Gastroesophageal sphincter (tissue), 3 donors: ENCODE data around the gene SLC39A8.

ENCODE experiments used
- POLR2AphosphoS5 ChIP-seq: sonication (generic); formaldehyde crosslinking; IDR thresholded peaks from one replicate; pipeline ENCODE4 v1.6.1; 2017; ENCODE audit warnings: antibody characterized with exemption
- TF ChIP-seq, protein P1 (sequence below), 4 experiments: fragments of 200-600 bp in 2 of 4; fragments of 450-650 bp in 2 of 4; sonication (generic) in 1 of 4; IDR thresholded peaks; one replicate each; pipeline ENCODE4 v1.5.1; 2017 to 2019; ENCODE audit warnings: antibody characterized with exemption in 4 of 4, mild to moderate bottlenecking in 2 of 4, moderate library complexity in 2 of 4

DNA sequence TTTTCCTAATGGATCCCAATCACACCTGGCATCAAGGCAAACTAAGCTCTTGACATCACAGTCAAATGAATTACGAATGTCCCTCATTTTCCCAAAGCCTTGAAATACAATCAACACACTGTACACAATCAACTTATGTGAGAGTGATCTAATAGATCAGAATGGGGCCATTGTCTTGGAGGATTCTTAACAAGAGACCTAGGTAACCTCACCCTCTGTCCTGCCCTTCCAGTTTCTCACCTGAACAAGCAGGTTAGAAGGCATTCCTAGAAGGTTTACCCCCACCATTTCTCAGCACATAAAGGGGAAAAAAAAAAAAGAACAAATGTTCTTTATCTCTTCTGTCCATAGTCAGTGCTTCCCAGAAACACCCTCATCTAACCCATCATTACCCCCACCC lies 6.3 kb downstream of the SLC39A8 start:
- TF ChIP-seq, protein P1, sequence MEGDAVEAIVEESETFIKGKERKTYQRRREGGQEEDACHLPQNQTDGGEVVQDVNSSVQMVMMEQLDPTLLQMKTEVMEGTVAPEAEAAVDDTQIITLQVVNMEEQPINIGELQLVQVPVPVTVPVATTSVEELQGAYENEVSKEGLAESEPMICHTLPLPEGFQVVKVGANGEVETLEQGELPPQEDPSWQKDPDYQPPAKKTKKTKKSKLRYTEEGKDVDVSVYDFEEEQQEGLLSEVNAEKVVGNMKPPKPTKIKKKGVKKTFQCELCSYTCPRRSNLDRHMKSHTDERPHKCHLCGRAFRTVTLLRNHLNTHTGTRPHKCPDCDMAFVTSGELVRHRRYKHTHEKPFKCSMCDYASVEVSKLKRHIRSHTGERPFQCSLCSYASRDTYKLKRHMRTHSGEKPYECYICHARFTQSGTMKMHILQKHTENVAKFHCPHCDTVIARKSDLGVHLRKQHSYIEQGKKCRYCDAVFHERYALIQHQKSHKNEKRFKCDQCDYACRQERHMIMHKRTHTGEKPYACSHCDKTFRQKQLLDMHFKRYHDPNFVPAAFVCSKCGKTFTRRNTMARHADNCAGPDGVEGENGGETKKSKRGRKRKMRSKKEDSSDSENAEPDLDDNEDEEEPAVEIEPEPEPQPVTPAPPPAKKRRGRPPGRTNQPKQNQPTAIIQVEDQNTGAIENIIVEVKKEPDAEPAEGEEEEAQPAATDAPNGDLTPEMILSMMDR (IDR thresholded peaks at IDR 0.05) = no peak
- no peak for TF ChIP-seq POLR2AphosphoS5
